CD14-positive monocyte (primary cell): ENCODE measurements around the gene RMC1. TPM values are rescaled to one million over a fixed set of nuclear protein-coding genes. Genes with fewer than 3 reads are reported as not detected.

Experiments
- DNase-seq, 3 donors: peaks; one replicate each; pipeline ENCODE4 v3.0.0-alpha.2; 2011 to 2022
- H2AFZ ChIP-seq: 2 replicates; pipeline ENCODE4 v1.6.0; 2012; ENCODE audit warnings: mild to moderate bottlenecking, low read depth, low read length, inconsistent platforms; ENCODE audit not compliant: insufficient read depth, poor library complexity, severe bottlenecking
- H3K27ac ChIP-seq, 2 donors: 1 replicate in 1 of 2; 2 replicates in 1 of 2; pipeline ENCODE4 v1.5.1; 2012 to 2013; ENCODE audit warnings: low read length in 2 of 2, control low read depth in 1 of 2, inconsistent platforms in 1 of 2, low read depth in 1 of 2, mild to moderate bottlenecking in 1 of 2
- H3K27me3 ChIP-seq, 2 donors: one replicate each; pipeline versions ENCODE4 v1.6.0 to v1.6.1; 2011 to 2013; ENCODE audit warnings: low read length in 2 of 2; ENCODE audit not compliant: control insufficient read depth in 2 of 2, insufficient read depth in 2 of 2
- H3K36me3 ChIP-seq, 2 donors: replicated peaks in 1 of 2; 1 replicate in 1 of 2; 2 replicates in 1 of 2; pipeline versions ENCODE4 v1.5.1 to v1.6.1; 2012 to 2013; ENCODE audit warnings: low read length in 2 of 2, control low read depth in 1 of 2, inconsistent platforms in 1 of 2, mild to moderate bottlenecking in 1 of 2; ENCODE audit not compliant: insufficient read depth in 2 of 2, control insufficient read depth in 1 of 2
- H3K4me1 ChIP-seq, 2 donors: 1 replicate in 1 of 2; 2 replicates in 1 of 2; pipeline versions ENCODE4 v1.5.1 to v1.6.1; 2012 to 2013; ENCODE audit warnings: low read length in 2 of 2, control low read depth in 1 of 2, inconsistent platforms in 1 of 2, mild to moderate bottlenecking in 1 of 2, moderate library complexity in 1 of 2; ENCODE audit not compliant: insufficient read depth in 2 of 2, control insufficient read depth in 1 of 2
- H3K4me2 ChIP-seq: replicated peaks from 2 replicates; pipeline ENCODE3; 2012; ENCODE audit warnings: low read length, moderate library complexity, mild to moderate bottlenecking; ENCODE audit not compliant: poor library complexity, severe bottlenecking; ENCODE audit errors: extremely low read depth
- H3K4me3 ChIP-seq, 3 experiments: fragments of 200-600 bp in 1 of 3; sonication (generic) in 1 of 3; replicated peaks in 1 of 3; 1 replicate in 2 of 3; 2 replicates in 1 of 3; pipeline ENCODE4 v1.5.1; 2011 to 2013; ENCODE audit warnings: low read length in 3 of 3, mild to moderate bottlenecking in 3 of 3, control low read depth in 2 of 3, low read depth in 2 of 3, inconsistent platforms in 1 of 3, moderate library complexity in 1 of 3
- H3K79me2 ChIP-seq: 2 replicates; pipeline ENCODE4 v1.6.0; 2012; ENCODE audit warnings: mild to moderate bottlenecking, control low read depth, inconsistent platforms, low read length, moderate library complexity; ENCODE audit not compliant: insufficient read depth
- H3K9ac ChIP-seq: 2 replicates; pipeline ENCODE4 v1.6.0; 2017; ENCODE audit warnings: low read length, mild to moderate bottlenecking; ENCODE audit not compliant: insufficient read depth, poor library complexity, severe bottlenecking
- H3K9me3 ChIP-seq, 2 donors: replicated peaks in 1 of 2; 1 replicate in 1 of 2; 2 replicates in 1 of 2; pipeline versions ENCODE4 v1.5.1 to v1.6.1; 2012 to 2013; ENCODE audit warnings: low read length in 2 of 2, control low read depth in 1 of 2; ENCODE audit not compliant: control insufficient read depth in 1 of 2, insufficient read depth in 1 of 2
- H4K20me1 ChIP-seq: 2 replicates; pipeline ENCODE4 v1.6.0; 2012; ENCODE audit warnings: mild to moderate bottlenecking, low read length, control low read depth, moderate library complexity; ENCODE audit not compliant: insufficient read depth
- H3K27ac Mint-ChIP-seq, 7 donors: one replicate each; pipeline ENCODE4 v1.8.0; 2020; ENCODE audit warnings: mild to moderate bottlenecking in 7 of 7, mixed read lengths in 7 of 7, moderate library complexity in 6 of 7, inconsistent platforms in 2 of 7
- H3K27me3 Mint-ChIP-seq, 3 donors: one replicate each; pipeline ENCODE4 v1.8.0; 2021 to 2022; ENCODE audit warnings: low read depth in 3 of 3, mild to moderate bottlenecking in 3 of 3, mixed read lengths in 3 of 3, moderate library complexity in 3 of 3, inconsistent platforms in 1 of 3
- H3K36me3 Mint-ChIP-seq, 2 donors: one replicate each; pipeline ENCODE4 v1.8.0; 2020; ENCODE audit warnings: mixed read lengths in 2 of 2, inconsistent platforms in 1 of 2, mild to moderate bottlenecking in 1 of 2
- H3K4me1 Mint-ChIP-seq: one replicate; pipeline ENCODE4 v1.8.0; 2020; ENCODE audit warnings: mild to moderate bottlenecking, mixed read lengths
- H3K4me3 Mint-ChIP-seq, 2 donors: one replicate each; pipeline ENCODE4 v1.8.0; 2020; ENCODE audit warnings: mild to moderate bottlenecking in 2 of 2, mixed read lengths in 2 of 2, moderate library complexity in 1 of 2
- H3K9me3 Mint-ChIP-seq, 7 donors: one replicate each; pipeline ENCODE4 v1.8.0; 2020 to 2022; ENCODE audit warnings: mixed read lengths in 7 of 7, mild to moderate bottlenecking in 6 of 7, moderate library complexity in 6 of 7, inconsistent platforms in 2 of 7
- WGBS: methylation state at CpG from one replicate; pipeline ENCODE4 v1.1.5; 2013; ENCODE audit warnings: missing lambda C conversion rate; ENCODE audit not compliant: insufficient coverage; 5-methylcytosine and 5-hydroxymethylcytosine counted together
- intact Hi-C, 2 donors: fragments of 100-400 bp; cut with micrococcal nuclease; formaldehyde crosslinking; loops; one replicate each; pipeline versions ENCODE4 v1.15.0 to v1.15.1; 2023
- polyA plus RNA-seq, 3 donors: library from polyadenylated mRNA; depleted of rRNA in 1 of 3; unstranded in 2 of 3; stranded (reverse) in 1 of 3; fragments of 300-500 nt in 2 of 3; fragments of >200 nt in 1 of 3; fragmentation: Illumina TruSeq in 2 of 3; gene quantifications; 1 replicate in 2 of 3; 2 replicates in 1 of 3; pipeline ENCODE4 v1.2.3, GENCODE V29; 2012 to 2021
- TF ChIP-seq, protein P1 (sequence below): fragments of 200-600 bp; IDR thresholded peaks from one replicate; pipeline ENCODE4 v1.8.0; 2022; ENCODE audit warnings: antibody characterized with exemption, mild to moderate bottlenecking

Gene RMC1
- polyA plus RNA-seq, 3 donors: 21.9 to 70.8 (median 30.1) TPM

DNA sequence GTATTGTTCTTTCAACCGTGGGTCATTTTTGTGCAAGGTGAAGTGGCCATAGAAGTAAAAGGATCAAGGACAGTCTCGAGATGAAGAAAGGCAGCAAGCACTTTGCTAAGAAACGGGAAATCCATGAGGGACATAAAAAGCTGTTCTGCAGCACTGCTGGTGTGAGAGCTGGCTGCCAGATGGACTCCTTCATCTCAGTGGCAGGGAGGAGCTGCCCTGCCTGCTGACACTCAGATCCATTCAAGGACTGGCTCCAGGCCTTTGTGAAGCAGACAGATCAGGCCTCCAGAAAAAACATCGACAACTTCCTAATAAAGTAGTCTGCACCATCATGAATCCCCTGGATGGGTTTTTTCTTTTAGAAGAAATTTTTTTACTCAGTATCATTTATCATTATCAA, 29.5 kb downstream of the RMC1 start:
- WGBS: 93% methylated on average over 3 of the region's 4 CpGs
- H3K4me1 Mint-ChIP-seq: peaks cover 28% of the 10 kb centered on the region

DNA sequence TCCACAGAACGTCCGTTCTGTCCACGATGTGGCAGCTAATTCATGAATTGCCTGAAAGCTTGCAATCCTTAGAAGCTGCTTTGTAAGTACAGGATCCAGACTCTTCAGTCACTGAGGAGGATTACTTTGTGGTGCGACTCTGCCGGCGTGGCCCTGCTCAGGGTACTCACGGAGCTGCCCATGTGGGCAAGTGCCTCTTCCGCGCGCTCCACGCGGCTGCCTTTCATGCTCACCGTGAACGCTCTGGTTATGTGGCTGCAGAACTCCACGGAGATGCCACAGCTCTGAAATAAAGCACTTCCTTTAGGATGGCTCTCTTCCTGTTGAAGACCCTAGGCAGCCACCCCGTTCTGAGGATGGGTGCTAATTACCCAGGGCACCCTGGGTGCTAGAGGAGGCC, 31.0 kb downstream of the RMC1 start:
- Mint-ChIP-seq H3K9me3 (peaks cover 0 to 2% (median 0%) of the 10 kb centered on the region in 7 donors), H3K4me1 (peaks cover 25% of the 10 kb centered on the region), H3K4me3 (no peak overlapping the region), H3K27ac (no peak overlapping the region), H3K27me3 (peaks cover 0 to 4% (median 1%) of the 10 kb centered on the region in 3 donors), H3K36me3 (peaks cover 95 to 99% of the 10 kb centered on the region in 2 donors)
- WGBS: 95% methylated on average over 16 of the region's 16 CpGs
- TF ChIP-seq, protein P1, sequence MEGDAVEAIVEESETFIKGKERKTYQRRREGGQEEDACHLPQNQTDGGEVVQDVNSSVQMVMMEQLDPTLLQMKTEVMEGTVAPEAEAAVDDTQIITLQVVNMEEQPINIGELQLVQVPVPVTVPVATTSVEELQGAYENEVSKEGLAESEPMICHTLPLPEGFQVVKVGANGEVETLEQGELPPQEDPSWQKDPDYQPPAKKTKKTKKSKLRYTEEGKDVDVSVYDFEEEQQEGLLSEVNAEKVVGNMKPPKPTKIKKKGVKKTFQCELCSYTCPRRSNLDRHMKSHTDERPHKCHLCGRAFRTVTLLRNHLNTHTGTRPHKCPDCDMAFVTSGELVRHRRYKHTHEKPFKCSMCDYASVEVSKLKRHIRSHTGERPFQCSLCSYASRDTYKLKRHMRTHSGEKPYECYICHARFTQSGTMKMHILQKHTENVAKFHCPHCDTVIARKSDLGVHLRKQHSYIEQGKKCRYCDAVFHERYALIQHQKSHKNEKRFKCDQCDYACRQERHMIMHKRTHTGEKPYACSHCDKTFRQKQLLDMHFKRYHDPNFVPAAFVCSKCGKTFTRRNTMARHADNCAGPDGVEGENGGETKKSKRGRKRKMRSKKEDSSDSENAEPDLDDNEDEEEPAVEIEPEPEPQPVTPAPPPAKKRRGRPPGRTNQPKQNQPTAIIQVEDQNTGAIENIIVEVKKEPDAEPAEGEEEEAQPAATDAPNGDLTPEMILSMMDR: no peak
- no peak overlapping the region for H3K9ac ChIP-seq
- intact Hi-C loops: no loop called here
- H3K4me1 ChIP-seq: peaks cover 23 to 31% of the 10 kb centered on the region in 2 donors
- peaks cover 3% of the 10 kb centered on the region for H3K79me2 ChIP-seq
- no peak overlapping the region for H3K4me2 ChIP-seq
- H3K27me3 ChIP-seq: no peaks in the 10 kb centered on the region
- no peak overlapping the region for H3K27ac ChIP-seq
- H3K4me3 ChIP-seq: no peak overlapping the region
- H2AFZ ChIP-seq: no peak overlapping the region
- peaks cover 80 to 100% of the 10 kb centered on the region in 2 donors for H3K36me3 ChIP-seq
- peaks cover 33% of the 10 kb centered on the region for H4K20me1 ChIP-seq
- no peaks in the 10 kb centered on the region for H3K9me3 ChIP-seq
- DNase-seq: no peak

More for the DNA sequence above, 29.5 kb downstream of the RMC1 start:
- Mint-ChIP-seq H3K36me3 (peaks cover 91 to 96% of the 10 kb centered on the region in 2 donors), H3K9me3 (no peaks in the 10 kb centered on the region), H3K27me3 (peaks cover 0 to 1% (median 1%) of the 10 kb centered on the region in 3 donors), H3K27ac (peak overlapping the region in 2 of 7 donors; percentile 4 to 67), H3K4me3 (no peak overlapping the region)
- intact Hi-C loops: no loop called here
- H2AFZ ChIP-seq: no peak overlapping the region
- H3K27ac ChIP-seq: no peak overlapping the region
- peaks cover 26 to 31% of the 10 kb centered on the region in 2 donors for H3K4me1 ChIP-seq
- DNase-seq: no peak
- H3K27me3 ChIP-seq: no peaks in the 10 kb centered on the region
- peaks cover 84 to 100% of the 10 kb centered on the region in 2 donors for H3K36me3 ChIP-seq
- H3K4me2 ChIP-seq: no peak overlapping the region
- no peak overlapping the region for H3K4me3 ChIP-seq
- peaks cover 38% of the 10 kb centered on the region for H4K20me1 ChIP-seq
- no peak overlapping the region for H3K9ac ChIP-seq
- no peaks in the 10 kb centered on the region for H3K9me3 ChIP-seq
- no peaks in the 10 kb centered on the region for H3K79me2 ChIP-seq
- TF ChIP-seq, protein P1: no peak
